K562 (cell line): ENCODE data around the gene STX18. TPM values are rescaled to one million over a fixed set of nuclear protein-coding genes. Genes with fewer than 3 reads are reported as not detected.

Source experiments
- ATAC-seq: fragments of 200-7000 bp; cut with Tn5 transposase; 3 replicates; pipeline ENCODE4 v1.9.1; 2020; ENCODE audit warnings: moderate library complexity
- Bru-seq: library from RNA; stranded (reverse); fragments of 400-500 nt; gene quantifications from one replicate; lab custom pipeline; 2021; lab: Mats Ljungman, UMichigan
- BruChase-seq, 2 experiments: library from RNA; stranded (reverse); fragments of 400-500 nt; gene quantifications; one replicate each; lab custom pipeline; 2021; lab: Mats Ljungman, UMichigan
- BruUV-seq: library from RNA; stranded (reverse); fragments of 400-500 nt; replicated peaks from 2 replicates; lab custom pipeline; 2021; lab: Mats Ljungman, UMichigan
- CTCF ChIA-PET: fragments of 300-600 bp; formaldehyde crosslinking; extraction: SDS; loops from one replicate; lab custom pipeline; 2021; ENCODE audit warnings: low intra/inter-chr PET ratio; lab: Yijun Ruan, JAX
- POLR2A ChIA-PET: fragments of 300-600, 350-650 bp; sonication (Branson Sonifier 250); formaldehyde crosslinking; extraction: SDS; loops from one replicate; lab custom pipeline; 2021; ENCODE audit warnings: antibody characterized with exemption, inconsistent platforms; lab: Yijun Ruan, JAX
- DNase-seq, 4 experiments: peaks; one replicate each; pipeline versions ENCODE4 v3.0.0 to v3.0.0-alpha.2; 2011 to 2018; ENCODE audit warnings: low spot score in 3 of 4, mixed read lengths in 3 of 4; ENCODE audit errors: extremely low read depth in 1 of 4
- FAIRE-seq: peaks from 2 replicates; lab custom pipeline; 2011; peaks lifted over from hg19 to GRCh38; lab: Jason Lieb, UNC
- H2AFZ ChIP-seq: 2 replicates; pipeline ENCODE4 v1.6.0; 2011; ENCODE audit warnings: low read depth, low read length, control low read depth, inconsistent platforms
- H3K27ac ChIP-seq: fragments of 200-600 bp; 3 replicates; pipeline ENCODE4 v1.8.0; 2011; ENCODE audit warnings: low read depth, mild to moderate bottlenecking, control low read depth, inconsistent platforms, low read length, moderate library complexity, mixed read lengths; ENCODE audit errors: extremely low read depth
- H3K27me3 ChIP-seq, 2 experiments: fragments of 300-600 bp in 1 of 2; 2 replicates in 1 of 2; 3 replicates in 1 of 2; pipeline versions ENCODE4 v1.6.0 to v1.8.0; 2011; ENCODE audit warnings: inconsistent platforms in 2 of 2, low read length in 2 of 2, mild to moderate bottlenecking in 1 of 2, mixed read lengths in 1 of 2, moderate library complexity in 1 of 2; ENCODE audit not compliant: control insufficient read depth in 2 of 2, insufficient read depth in 2 of 2
- H3K36me3 ChIP-seq: fragments of 300-600 bp; 3 replicates; pipeline ENCODE4 v1.8.0; 2011; ENCODE audit warnings: mild to moderate bottlenecking, low read length, inconsistent platforms; ENCODE audit not compliant: control insufficient read depth, insufficient read depth
- H3K4me1 ChIP-seq, 2 experiments: fragments of 200-600 bp in 1 of 2; replicated peaks in 1 of 2; 2 replicates in 1 of 2; 3 replicates in 1 of 2; pipeline versions ENCODE4 v1.5.1 to v1.8.0; 2011; ENCODE audit warnings: inconsistent platforms in 2 of 2, low read length in 2 of 2, mild to moderate bottlenecking in 1 of 2, mixed read lengths in 1 of 2, moderate library complexity in 1 of 2; ENCODE audit not compliant: control insufficient read depth in 2 of 2, insufficient read depth in 2 of 2
- H3K4me2 ChIP-seq: 2 replicates; pipeline ENCODE4 v1.6.1; 2011; ENCODE audit warnings: low read length, control low read depth, inconsistent platforms, mixed read lengths; ENCODE audit not compliant: insufficient read depth
- H3K4me3 ChIP-seq: fragments of 200-600 bp; sonication (generic), shearing (Covaris generic); 2 replicates; pipeline ENCODE4 v1.5.1; 2016; ENCODE audit warnings: control low read depth, inconsistent platforms
- H3K79me2 ChIP-seq: fragments of 200-600 bp; 3 replicates; pipeline ENCODE4 v1.8.0; 2011; ENCODE audit warnings: low read length, inconsistent platforms; ENCODE audit not compliant: control insufficient read depth, insufficient read depth
- H3K9ac ChIP-seq, 2 experiments: 2 replicates each; pipeline versions ENCODE4 v1.6.0 to v1.6.1; 2011; ENCODE audit warnings: low read depth in 2 of 2, low read length in 2 of 2, control low read depth in 1 of 2, inconsistent platforms in 1 of 2, mild to moderate bottlenecking in 1 of 2, mixed read lengths in 1 of 2; ENCODE audit not compliant: insufficient read depth in 1 of 2
- H3K9me1 ChIP-seq: one replicate; pipeline ENCODE4 v1.6.0; 2011; ENCODE audit warnings: inconsistent platforms, mild to moderate bottlenecking, low read length, moderate library complexity; ENCODE audit not compliant: control insufficient read depth, insufficient read depth
- H3K9me3 ChIP-seq: replicated peaks from 2 replicates; pipeline ENCODE4 v1.5.1; 2011; ENCODE audit warnings: low read depth, low read length, inconsistent platforms; ENCODE audit not compliant: control insufficient read depth, insufficient read depth
- H4K20me1 ChIP-seq: replicated peaks from 2 replicates; pipeline ENCODE4 v1.6.1; 2011; ENCODE audit warnings: low read length, inconsistent platforms, mixed read lengths; ENCODE audit not compliant: control insufficient read depth, insufficient read depth
- CBFB ChIP-seq: sonication (generic); formaldehyde crosslinking; IDR thresholded peaks from 2 replicates; pipeline ENCODE4 v1.4.0; 2020; ENCODE audit warnings: mild to moderate bottlenecking, missing genetic modification reagents
- CBX3 ChIP-seq, 2 experiments: IDR thresholded peaks; 1 replicate in 1 of 2; 2 replicates in 1 of 2; pipeline ENCODE4 v1.6.1; 2012; ENCODE audit warnings: inconsistent platforms in 2 of 2, low read length in 2 of 2, borderline replicate concordance in 1 of 2, control low read depth in 1 of 2
- CSDE1 ChIP-seq, 2 experiments: fragments of 450-650 bp; IDR thresholded peaks; 2 replicates each; pipeline ENCODE4 v1.6.1; 2016; ENCODE audit warnings: mild to moderate bottlenecking in 1 of 2
- DNMT1 ChIP-seq: fragments of 450-650 bp; IDR thresholded peaks from 2 replicates; pipeline ENCODE4 v1.6.1; 2016; ENCODE audit warnings: antibody characterized with exemption, mild to moderate bottlenecking
- PRPF4 ChIP-seq: fragments of 200-400 bp; formaldehyde crosslinking; IDR thresholded peaks from one replicate; pipeline ENCODE4 v1.6.1; 2017; ENCODE audit warnings: low read length, low read depth, mild to moderate bottlenecking; ENCODE audit not compliant: insufficient read depth, poor library complexity, severe bottlenecking
- ZNF431 ChIP-seq: sonication (generic); formaldehyde crosslinking; IDR thresholded peaks from 2 replicates; pipeline ENCODE4 v1.8.0; 2022; ENCODE audit warnings: mild to moderate bottlenecking, missing genetic modification reagents
- ZNF586 ChIP-seq: fragments of 450-650 bp; formaldehyde crosslinking; conservative IDR thresholded peaks from 2 replicates; pipeline ENCODE4 v1.4.0; 2020; ENCODE audit warnings: mild to moderate bottlenecking, moderate library complexity
- WGBS: fragments of 100-300 bp; shearing (Covaris generic); methylation state at CpG from one replicate; pipeline ENCODE4 v1.1.6; 2016; ENCODE audit warnings: low coverage, mixed read lengths; ENCODE audit not compliant: insufficient coverage; ENCODE audit errors: missing lambda C conversion rate; 5-methylcytosine and 5-hydroxymethylcytosine counted together
- in situ Hi-C: fragments of 300-500 bp; cut with MboI; formaldehyde crosslinking; loops from 4 replicates; pipeline ENCODE4 v1.15.0; 2018; ENCODE audit warnings: inconsistent platforms, mixed read lengths
- intact Hi-C: fragments of 100-400 bp; cut with micrococcal nuclease; formaldehyde crosslinking; loops from 2 replicates; pipeline ENCODE4 v1.14.2; 2022
- long read RNA-seq, 3 experiments: library from polyadenylated mRNA in 2 of 3; library from RNA in 1 of 3; unstranded in 2 of 3; stranded (forward) in 1 of 3; transcript quantifications; one replicate each; pipeline ENCODE4 v2.0.0, GENCODE V29; 2019 to 2022
- polyA minus RNA-seq, 3 experiments: library from RNA; depleted of rRNA, polyadenylated mRNA; stranded (reverse); fragments of >200 nt; gene quantifications; 2 replicates each; pipeline ENCODE4 v1.2.3, GENCODE V29; 2011
- polyA plus RNA-seq, 8 experiments: library from polyadenylated mRNA; depleted of rRNA in 4 of 8; stranded (reverse) in 5 of 8; unstranded in 3 of 8; fragments of >200 nt; fragmentation: Nextera tagmentation in 2 of 8; fragmentation: Illumina TruSeq in 1 of 8; extraction: Ambion mirVana in 2 of 8; extraction: Trizol in 1 of 8; gene quantifications; 2 replicates each; pipeline versions ENCODE4 v1.2.1 to v1.2.3, GENCODE V29; 2011 to 2014; ENCODE audit warnings: inconsistent platforms in 1 of 8, missing spikeins in 1 of 8
- total RNA-seq, 7 experiments: library from RNA; depleted of rRNA in 6 of 7; stranded (reverse); fragments of >200 nt in 6 of 7; fragmentation: Illumina TruSeq in 2 of 7; extraction: Trizol in 2 of 7; gene quantifications; 2 replicates each; pipeline versions ENCODE4 v1.2.1 to v1.2.3, GENCODE V29; 2011 to 2021; ENCODE audit warnings: low replicate concordance in 1 of 7
- TF ChIP-seq, protein P1 (sequence below): fragments of 450-650 bp; IDR thresholded peaks from 2 replicates; pipeline ENCODE4 v1.6.1; 2014; ENCODE audit warnings: low read depth, mild to moderate bottlenecking, moderate library complexity, borderline replicate concordance

STX18 gene
- 32.0 and 52.5 TPM in 2 replicates for total RNA-seq (2011; cell fraction: chromatin; rRNA removed; ENCODE audit: low replicate concordance)
- 17.0 and 17.2 TPM in 2 replicates for total RNA-seq (2011; cell fraction: nucleolus; rRNA removed)
- 26.4 and 28.0 TPM in 2 replicates for total RNA-seq (2011; cell fraction: nucleoplasm; rRNA removed)
- total RNA-seq (2014; rRNA removed) (18.5 and 22.7 TPM in 2 replicates), total RNA-seq (2014; rRNA removed; fragmentation: Illumina TruSeq; extraction: Trizol) (26.3 and 28.2 TPM in 2 replicates), total RNA-seq (2015; rRNA removed; fragmentation: Illumina TruSeq; extraction: Trizol) (22.7 and 22.8 TPM in 2 replicates), total RNA-seq (2021) (20.3 and 20.6 TPM in 2 replicates), polyA plus RNA-seq (2011; rRNA removed) (21.5 and 24.9 TPM in 2 replicates), polyA plus RNA-seq (2014; fragmentation: Illumina TruSeq; extraction: Trizol) (30.9 and 41.7 TPM in 2 replicates), polyA plus RNA-seq (2014; fragmentation: Nextera tagmentation; extraction: Ambion mirVana) (1 to 10 TPM; 6.2 to 6.7 TPM), polyA plus RNA-seq (2014; rRNA removed) (22.8 and 23.1 TPM in 2 replicates), polyA minus RNA-seq (2011; rRNA and poly(A)+ RNA removed) (19.9 and 29.4 TPM in 2 replicates), Bru-seq, nascent RNA (percentile 75 among the genes with signal in this experiment), BruChase-seq, experiment 1, labeled RNA remaining after a 2-hour chase (percentile 83 among the genes with signal in this experiment), BruChase-seq, experiment 2, labeled RNA remaining after a 6-hour chase (percentile 83 among the genes with signal in this experiment)
- 13.4 and 14.4 TPM in 2 replicates for polyA plus RNA-seq (2011; cell fraction: cytosol; rRNA removed)
- 28.2 and 30.1 TPM in 2 replicates for polyA plus RNA-seq (2011; cell fraction: nucleus; rRNA removed)
- 19.0 and 19.6 TPM in 2 replicates for polyA plus RNA-seq (2012)
- polyA minus RNA-seq (2011; cell fraction: cytosol; rRNA and poly(A)+ RNA removed), result 7.5 and 9.5 TPM in 2 replicates
- 14.1 and 31.0 TPM in 2 replicates for polyA minus RNA-seq (2011; cell fraction: nucleus; rRNA and poly(A)+ RNA removed)
- long read RNA-seq, experiment 1, transcript STX18-201 (11 exons, 2,138 nt), result major isoform, 72 of 92 reads
- long read RNA-seq, experiment 1, partial matches to known transcripts, result 3 of 92 reads
- long read RNA-seq, experiment 1, other reads (novel, unspliced or antisense), result 17 of 92 reads
- long read RNA-seq, experiment 2, transcript STX18-201 (11 exons, 2,138 nt), result major isoform, 15 of 22 reads
- long read RNA-seq, experiment 2, partial matches to known transcripts, result 2 of 22 reads
- long read RNA-seq, experiment 2, other reads (novel, unspliced or antisense), result 5 of 22 reads
- long read RNA-seq, experiment 3, transcript STX18-201 (11 exons, 2,138 nt), result major isoform, 32 of 40 reads
- long read RNA-seq, experiment 3, partial matches to known transcripts, result 4 of 40 reads
- long read RNA-seq, experiment 3, other reads (novel, unspliced or antisense), result 4 of 40 reads

DNA sequence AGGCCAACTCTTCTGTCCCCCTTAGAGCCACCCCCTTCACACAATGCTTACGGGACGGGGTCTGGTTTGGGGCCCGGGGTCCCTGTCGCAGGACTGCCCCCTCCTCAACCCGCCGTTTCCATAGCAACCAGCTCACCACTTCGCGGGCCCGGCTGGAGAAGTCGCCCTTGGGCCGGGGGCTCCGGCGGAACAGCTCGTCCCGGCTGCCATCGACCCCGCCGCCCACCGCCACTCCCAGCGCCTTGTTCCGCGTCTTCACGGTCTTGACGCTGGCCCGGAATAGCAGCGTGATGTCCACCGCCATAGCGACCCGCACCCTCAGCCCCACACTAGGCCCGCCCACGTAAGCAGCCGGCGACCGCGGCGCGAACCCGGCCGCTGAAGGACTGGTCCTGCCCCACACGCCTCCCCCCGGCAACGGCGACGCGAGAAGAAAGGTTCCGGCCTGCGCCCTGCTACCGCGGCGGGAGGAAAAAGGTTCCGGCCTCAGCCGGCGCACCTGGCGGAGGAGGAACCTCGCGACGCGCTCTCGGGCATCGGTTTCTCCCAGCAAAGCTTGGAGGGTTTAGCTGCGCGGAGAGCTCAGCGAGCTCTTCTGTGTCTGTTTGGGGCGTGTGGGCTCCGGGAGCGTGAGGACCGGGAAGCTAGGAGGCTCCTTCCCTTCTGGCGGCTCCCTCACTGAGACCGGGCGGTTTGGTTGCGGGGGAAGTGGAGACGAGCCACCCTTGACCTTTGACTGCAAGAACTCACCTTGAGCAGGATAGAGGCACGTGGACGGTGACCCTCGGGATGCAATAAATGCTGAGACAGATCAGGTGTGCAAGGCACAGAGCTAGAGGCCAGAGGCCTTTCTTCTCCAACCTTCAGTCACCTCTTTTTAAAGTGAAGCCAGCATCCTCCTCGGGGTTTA is at the start of gene STX18:
Gene STX18, minus strand, starts transcription at position 388 of the 910 bp plus-strand sequence. Its CDS starts 84 bp downstream, at position 304.
- Histone ChIP-seq H3K9me1 (peaks cover 5% of the 10 kb centered on the region), H3K27ac (peak within 1 kb of the TSS; percentile 74), H3K27me3 (no peaks in the 10 kb centered on the region), H4K20me1 (peaks cover 13% of the 10 kb centered on the region; the same call in 1 of the 2 replicates), H3K9ac (peak within 1 kb of the TSS; percentile 82 to 95), H3K4me3 (peak within 1 kb of the TSS; percentile 82), H3K4me1 (peaks cover 7 to 19% of the 10 kb centered on the region in 2 experiments; a peak in 3 of 5 replicates), H2AFZ (peak within 1 kb of the TSS; percentile 97), H3K36me3 (no peaks in the 10 kb centered on the region), H3K79me2 (peaks cover 40% of the 10 kb centered on the region), H3K4me2 (peak within 1 kb of the TSS; percentile 95), H3K9me3 (no peaks in the 10 kb centered on the region)
- DNase-seq (peak; percentile 90 to 92 (median 92)), FAIRE-seq (peak; percentile 19), ATAC-seq (peak; percentile 96)
- in situ Hi-C loops (no loop called here), intact Hi-C loops (no loop called here)
- WGBS, result 1% methylated on average over 58 of the region's 76 CpGs
- BruUV-seq, result TSS peak; percentile 74
- ChIA-PET POLR2A (interaction anchor here (0.6 to 2.2 kb wide), 9 partner anchors 9 to 1351 kb away, joined by 3 to 18 read pairs (median 4); partner anchors contain the start of gene CRMP1), CTCF (no interaction called here)
- TF ChIP-seq ZNF431 (CRISPR knock-in tag) (peak; percentile 55), CBFB (CRISPR knock-in tag) (peak; percentile 76; the same call in 1 of the 2 replicates), PRPF4 (no peak), DNMT1 (no peak), CBX3 (IDR thresholded peaks at IDR 0.05; ENCODE audit: borderline replicate concordance in 1 of 2, low read length in 2 of 2) (peak in 1 of 2 experiments; percentile 93; a peak in 2 of 3 replicates), CSDE1 (IDR thresholded peaks at IDR 0.05) (peak in 1 of 2 experiments; percentile 88; a peak in 2 of 4 replicates), ZNF586 (CRISPR knock-in tag) (no peak)
- TF ChIP-seq, protein P1, sequence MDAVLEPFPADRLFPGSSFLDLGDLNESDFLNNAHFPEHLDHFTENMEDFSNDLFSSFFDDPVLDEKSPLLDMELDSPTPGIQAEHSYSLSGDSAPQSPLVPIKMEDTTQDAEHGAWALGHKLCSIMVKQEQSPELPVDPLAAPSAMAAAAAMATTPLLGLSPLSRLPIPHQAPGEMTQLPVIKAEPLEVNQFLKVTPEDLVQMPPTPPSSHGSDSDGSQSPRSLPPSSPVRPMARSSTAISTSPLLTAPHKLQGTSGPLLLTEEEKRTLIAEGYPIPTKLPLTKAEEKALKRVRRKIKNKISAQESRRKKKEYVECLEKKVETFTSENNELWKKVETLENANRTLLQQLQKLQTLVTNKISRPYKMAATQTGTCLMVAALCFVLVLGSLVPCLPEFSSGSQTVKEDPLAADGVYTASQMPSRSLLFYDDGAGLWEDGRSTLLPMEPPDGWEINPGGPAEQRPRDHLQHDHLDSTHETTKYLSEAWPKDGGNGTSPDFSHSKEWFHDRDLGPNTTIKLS, result peak; percentile 85
